SK-N-SH treated with all-trans-retinoic acid at 6 μM for 48 hours (cell line): ENCODE results near the gene RBMXL3.
"Not testable (repeated sequence)": the region's sequence is repeated elsewhere in the genome, so short reads cannot be mapped to it uniquely, and the experiment has no call there.

ENCODE experiments used
- ATAC-seq: fragments of 200-7000 bp; cut with Tn5 transposase; 3 replicates; pipeline ENCODE4 v1.9.1; 2020; ENCODE audit warnings: mild to moderate bottlenecking, moderate library complexity
- ARNTL ChIP-seq: fragments of 450-650 bp; formaldehyde crosslinking; IDR thresholded peaks from 2 replicates; pipeline ENCODE4 v1.5.0; 2020; ENCODE audit warnings: low read depth, mild to moderate bottlenecking, moderate library complexity, borderline replicate concordance
- BACH2 ChIP-seq: fragments of 250-450 bp; sonication (Bioruptor Pico); IDR thresholded peaks from 2 replicates; pipeline ENCODE4 v1.9.0; 2021; ENCODE audit warnings: mild to moderate bottlenecking, borderline replicate concordance
- CREB5 ChIP-seq: fragments of 250-450 bp; sonication (Bioruptor Pico); IDR thresholded peaks from 2 replicates; pipeline ENCODE4 v1.5.1; 2020; ENCODE audit warnings: low read depth, mild to moderate bottlenecking, moderate library complexity
- CSDC2 ChIP-seq: fragments of 250-450 bp; sonication (Bioruptor Pico); IDR thresholded peaks from 2 replicates; pipeline ENCODE4 v1.5.0; 2020; ENCODE audit warnings: mild to moderate bottlenecking, moderate library complexity
- CSRNP3 ChIP-seq: fragments of 250-450 bp; sonication (Bioruptor Pico); IDR thresholded peaks from 2 replicates; pipeline ENCODE4 v1.5.1; 2021; ENCODE audit warnings: mild to moderate bottlenecking, moderate library complexity
- ESRRG ChIP-seq: fragments of 250-450 bp; sonication (Bioruptor Pico); IDR thresholded peaks from 2 replicates; pipeline ENCODE4 v1.6.1; 2021; ENCODE audit warnings: mild to moderate bottlenecking
- GLIS3 ChIP-seq: fragments of 250-450 bp; sonication (Bioruptor Pico); IDR thresholded peaks from 2 replicates; pipeline ENCODE4 v1.5.0; 2020; ENCODE audit warnings: mild to moderate bottlenecking, moderate library complexity
- ISL1 ChIP-seq: fragments of 250-450 bp; sonication (Bioruptor Pico); IDR thresholded peaks from 2 replicates; pipeline ENCODE4 v2.1.2; 2022; ENCODE audit warnings: mild to moderate bottlenecking, moderate library complexity
- PATZ1 ChIP-seq: fragments of 250-450 bp; sonication (Bioruptor Pico); IDR thresholded peaks from 2 replicates; pipeline ENCODE4 v1.8.0; 2020; ENCODE audit warnings: mild to moderate bottlenecking, moderate library complexity, borderline replicate concordance
- POU6F1 ChIP-seq: fragments of 250-450 bp; sonication (Bioruptor Pico); IDR thresholded peaks from 2 replicates; pipeline ENCODE4 v1.8.0; 2021; ENCODE audit warnings: low read depth, mild to moderate bottlenecking, moderate library complexity, borderline replicate concordance
- PPARA ChIP-seq: fragments of 250-450 bp; sonication (Bioruptor Pico); IDR thresholded peaks from 2 replicates; pipeline ENCODE4 v1.5.0; 2020; ENCODE audit warnings: mild to moderate bottlenecking, borderline replicate concordance
- RARB ChIP-seq: fragments of 250-450 bp; sonication (Bioruptor Pico); IDR thresholded peaks from 2 replicates; pipeline ENCODE4 v1.8.0; 2021; ENCODE audit warnings: mild to moderate bottlenecking, moderate library complexity
- SNAI2 ChIP-seq: fragments of 250-450 bp; sonication (Bioruptor Pico); IDR thresholded peaks from 2 replicates; pipeline ENCODE4 v1.5.0; 2020; ENCODE audit warnings: mild to moderate bottlenecking, moderate library complexity
- TCF4 ChIP-seq: fragments of 250-450 bp; sonication (Bioruptor Pico); IDR thresholded peaks from 2 replicates; pipeline ENCODE4 v1.8.0; 2021; ENCODE audit warnings: mild to moderate bottlenecking, moderate library complexity, borderline replicate concordance
- TOX ChIP-seq: fragments of 250-450 bp; sonication (Bioruptor Pico); IDR thresholded peaks from 2 replicates; pipeline ENCODE4 v1.8.0; 2021; ENCODE audit warnings: mild to moderate bottlenecking, moderate library complexity, borderline replicate concordance
- ZC3H10 ChIP-seq: fragments of 250-450 bp; sonication (Bioruptor Pico); IDR thresholded peaks from 2 replicates; pipeline ENCODE4 v1.5.1; 2021; ENCODE audit warnings: mild to moderate bottlenecking, moderate library complexity
- ZFP3 ChIP-seq: fragments of 250-450 bp; sonication (Bioruptor Pico); IDR thresholded peaks from 2 replicates; pipeline ENCODE4 v1.5.0; 2020; ENCODE audit warnings: mild to moderate bottlenecking, moderate library complexity
- ZFP30 ChIP-seq: fragments of 450-650 bp; formaldehyde crosslinking; IDR thresholded peaks from 2 replicates; pipeline ENCODE4 v1.5.0; 2022; ENCODE audit warnings: mild to moderate bottlenecking, moderate library complexity
- ZNF565 ChIP-seq: fragments of 450-650 bp; formaldehyde crosslinking; conservative IDR thresholded peaks from 2 replicates; pipeline ENCODE4 v1.5.0; 2020; ENCODE audit warnings: low read depth, mild to moderate bottlenecking, moderate library complexity
- ZNF70 ChIP-seq: fragments of 450-650 bp; formaldehyde crosslinking; IDR thresholded peaks from 2 replicates; pipeline ENCODE4 v1.5.0; 2020; ENCODE audit warnings: mild to moderate bottlenecking, moderate library complexity
- ZNF8 ChIP-seq: fragments of 450-650 bp; formaldehyde crosslinking; IDR thresholded peaks from 2 replicates; pipeline ENCODE4 v1.5.0; 2020; ENCODE audit warnings: mild to moderate bottlenecking, moderate library complexity

The RBMXL3 gene

GRCh38 chrX:115214605-115215004 lies 25.4 kb downstream of the RBMXL3 start:
- no peak for TF ChIP-seq CSDC2 (CRISPR knock-in tag)
- no peak for TF ChIP-seq ISL1
- no peak for TF ChIP-seq ZC3H10
- no peak for TF ChIP-seq POU6F1 (CRISPR knock-in tag)
- no peak for TF ChIP-seq CSRNP3 (CRISPR knock-in tag)
- TF ChIP-seq ZFP30 (CRISPR knock-in tag), result no peak
- TF ChIP-seq GLIS3 (CRISPR knock-in tag), result no peak
- TF ChIP-seq PPARA (CRISPR knock-in tag), result no peak
- TF ChIP-seq, all 23 proteins: peak for 0
- no peak for ATAC-seq

GRCh38 chrX:115217346-115217745 lies 28.1 kb downstream of the RBMXL3 start:
- ATAC-seq, result not testable (repeated sequence)

GRCh38 chrX:115226929-115227328 lies 37.7 kb downstream of the RBMXL3 start:
- peak; percentile 80 for ATAC-seq

GRCh38 chrX:115229337-115230003 lies 40.3 kb downstream of the RBMXL3 start:
- peak; percentile 35; the same call in 2 of the 3 replicates for ATAC-seq
- TF ChIP-seq ARNTL (no peak), TCF4 (CRISPR knock-in tag) (no peak), ESRRG (no peak), PPARA (CRISPR knock-in tag) (no peak), CSRNP3 (CRISPR knock-in tag) (no peak), BACH2 (CRISPR knock-in tag) (no peak), CREB5 (CRISPR knock-in tag) (peak; percentile 42; the same call in 1 of the 2 replicates), CSDC2 (CRISPR knock-in tag) (no peak), GLIS3 (CRISPR knock-in tag) (no peak), ZFP30 (CRISPR knock-in tag) (no peak), SNAI2 (no peak), RARB (CRISPR knock-in tag) (no peak), POU6F1 (CRISPR knock-in tag) (no peak), ZNF8 (CRISPR knock-in tag) (no peak)

More at GRCh38 chrX:115226929-115227328, 37.7 kb downstream of the RBMXL3 start:
- TF ChIP-seq ZFP30 (CRISPR knock-in tag) (no peak), TOX (CRISPR knock-in tag) (no peak), ZNF565 (no peak), RARB (CRISPR knock-in tag) (no peak), ZFP3 (CRISPR knock-in tag) (no peak), BACH2 (CRISPR knock-in tag) (no peak), ZNF70 (CRISPR knock-in tag) (no peak), PPARA (CRISPR knock-in tag) (no peak), PATZ1 (no peak), ARNTL (no peak), POU6F1 (CRISPR knock-in tag) (no peak)
